ENCODE results near the gene WNT16.
A peak's percentile ranks its signal among the peaks of the same experiment; 100 is the strongest.

WNT16 gene

DNA sequence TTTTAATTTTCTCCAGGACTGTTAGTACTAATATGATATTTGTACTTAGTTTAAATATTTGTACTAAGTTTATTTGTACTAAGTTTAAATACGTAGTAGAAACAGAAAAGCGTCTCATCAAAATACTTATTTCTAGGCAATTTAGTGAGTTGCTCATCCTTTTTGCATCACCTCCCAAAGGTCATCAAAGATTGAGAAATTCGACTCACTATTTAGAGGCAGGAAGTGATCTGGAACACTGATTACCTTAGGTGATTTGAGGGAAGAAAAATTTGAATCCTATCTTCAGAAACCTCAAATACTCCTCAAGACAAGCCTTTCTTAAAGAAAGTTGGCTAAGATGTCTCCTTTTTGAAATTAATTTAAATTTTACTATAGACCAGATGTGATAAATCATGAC, 14.5 kb downstream of the WNT16 start:
- H3K27ac ChIP-seq (ENCODE audit: low read depth, low read length): no peak overlapping the region
- no peak overlapping the region for H3K9ac ChIP-seq (ENCODE audit: low read depth in 1 of 2, low read length in 2 of 2)
- H3K4me3 ChIP-seq (ENCODE audit: low read depth in 1 of 2, low read length in 2 of 2): no peak overlapping the region
- no peaks in the 10 kb centered on the region for H3K9me3 ChIP-seq (ENCODE audit: control insufficient read depth in 1 of 2, low read length in 2 of 2)
- H3K27me3 ChIP-seq (ENCODE audit: control insufficient read depth in 1 of 2, insufficient read depth in 2 of 2, low read length in 2 of 2): no peaks in the 10 kb centered on the region
- H3K36me3 ChIP-seq (ENCODE audit: control insufficient read depth in 1 of 2, insufficient read depth in 2 of 2, low read length in 2 of 2): peaks cover 0 to 15% of the 10 kb centered on the region in 2 donors
- peaks cover 8 to 18% of the 10 kb centered on the region in 2 donors for H3K4me1 ChIP-seq (ENCODE audit: control insufficient read depth in 1 of 2, insufficient read depth in 2 of 2, low read length in 2 of 2)

DNA sequence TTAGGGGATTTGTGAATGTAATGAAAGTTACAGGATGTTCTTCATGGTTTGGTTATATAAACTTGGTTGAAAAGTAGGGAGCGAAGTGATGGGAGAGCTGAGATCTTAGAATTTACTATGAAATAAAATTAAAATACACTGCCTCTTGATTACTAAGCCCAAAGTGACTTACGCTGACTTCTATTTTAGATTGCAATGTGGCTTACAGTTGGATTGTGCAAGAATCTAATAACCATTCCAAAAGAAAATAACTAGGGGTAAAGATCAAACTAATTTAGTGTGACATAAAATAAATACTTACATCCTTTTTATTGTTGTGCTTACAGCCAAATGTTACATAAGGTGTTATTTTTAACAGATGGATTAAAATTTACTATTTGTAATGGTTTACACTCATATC, 15.3 kb downstream of the WNT16 start:
- Histone ChIP-seq H3K9me3 (ENCODE audit: control insufficient read depth in 1 of 2, low read length in 2 of 2) (no peaks in the 10 kb centered on the region), H3K9ac (ENCODE audit: low read depth in 1 of 2, low read length in 2 of 2) (no peak overlapping the region), H3K27me3 (ENCODE audit: control insufficient read depth in 1 of 2, insufficient read depth in 2 of 2, low read length in 2 of 2) (no peaks in the 10 kb centered on the region), H3K27ac (ENCODE audit: low read depth, low read length) (no peak overlapping the region), H3K4me3 (ENCODE audit: low read depth in 1 of 2, low read length in 2 of 2) (no peak overlapping the region), H3K36me3 (ENCODE audit: control insufficient read depth in 1 of 2, insufficient read depth in 2 of 2, low read length in 2 of 2) (peaks cover 0 to 15% of the 10 kb centered on the region in 2 donors), H3K4me1 (ENCODE audit: control insufficient read depth in 1 of 2, insufficient read depth in 2 of 2, low read length in 2 of 2) (peaks cover 8 to 18% of the 10 kb centered on the region in 2 donors)

DNA sequence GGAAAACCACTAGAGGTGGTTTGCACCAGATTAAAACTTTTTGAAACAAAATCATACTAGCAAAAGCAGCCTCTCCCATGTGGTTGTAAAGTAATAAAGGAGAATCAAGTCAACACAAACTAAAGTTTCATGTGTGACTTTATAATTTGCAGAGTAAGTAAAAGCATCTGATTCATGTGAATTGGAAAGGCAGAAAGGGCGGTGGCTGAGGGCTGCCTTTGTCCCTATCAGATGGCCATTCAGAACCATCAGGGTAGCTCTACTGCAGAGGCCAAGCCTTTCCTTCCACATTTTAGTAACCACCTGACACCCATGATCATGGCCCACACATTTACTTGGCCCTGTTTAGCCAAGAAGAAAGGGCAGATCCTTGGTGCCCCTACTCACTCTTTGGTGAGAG, 15.7 kb downstream of the WNT16 start:
- H3K36me3 ChIP-seq (ENCODE audit: control insufficient read depth in 1 of 2, insufficient read depth in 2 of 2, low read length in 2 of 2): peaks cover 0 to 15% of the 10 kb centered on the region in 2 donors
- H3K27ac ChIP-seq (ENCODE audit: low read depth, low read length): no peak overlapping the region
- no peak overlapping the region for H3K9ac ChIP-seq (ENCODE audit: low read depth in 1 of 2, low read length in 2 of 2)
- H3K27me3 ChIP-seq (ENCODE audit: control insufficient read depth in 1 of 2, insufficient read depth in 2 of 2, low read length in 2 of 2): no peaks in the 10 kb centered on the region
- no peak overlapping the region for H3K4me3 ChIP-seq (ENCODE audit: low read depth in 1 of 2, low read length in 2 of 2)
- H3K4me1 ChIP-seq (ENCODE audit: control insufficient read depth in 1 of 2, insufficient read depth in 2 of 2, low read length in 2 of 2): peaks cover 8 to 18% of the 10 kb centered on the region in 2 donors
- no peaks in the 10 kb centered on the region for H3K9me3 ChIP-seq (ENCODE audit: control insufficient read depth in 1 of 2, low read length in 2 of 2)

DNA sequence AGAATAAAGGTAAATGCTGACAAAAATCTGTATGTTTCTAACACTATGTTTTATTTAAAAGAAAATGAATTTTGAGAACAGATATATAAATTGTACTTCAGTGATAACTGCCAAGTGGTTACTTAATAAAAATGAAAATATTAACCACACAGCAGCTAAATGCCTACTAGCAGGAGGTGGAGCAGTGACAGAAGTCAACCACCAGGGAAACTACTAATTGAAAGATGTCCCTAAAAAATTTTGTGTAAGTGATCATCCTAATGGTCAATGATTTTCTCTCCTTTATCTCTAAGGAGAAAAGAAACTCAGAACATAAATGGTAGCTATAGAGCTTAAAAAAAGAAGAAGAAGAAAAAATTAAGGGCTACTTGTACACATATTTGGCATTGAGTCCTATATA, 22.9 kb downstream of the WNT16 start:
- Histone ChIP-seq H3K27ac (ENCODE audit: low read depth, low read length) (no peak overlapping the region), H3K36me3 (ENCODE audit: control insufficient read depth in 1 of 2, insufficient read depth in 2 of 2, low read length in 2 of 2) (peaks cover 30 to 47% of the 10 kb centered on the region in 2 donors), H3K4me3 (ENCODE audit: low read depth in 1 of 2, low read length in 2 of 2) (no peak overlapping the region)

DNA sequence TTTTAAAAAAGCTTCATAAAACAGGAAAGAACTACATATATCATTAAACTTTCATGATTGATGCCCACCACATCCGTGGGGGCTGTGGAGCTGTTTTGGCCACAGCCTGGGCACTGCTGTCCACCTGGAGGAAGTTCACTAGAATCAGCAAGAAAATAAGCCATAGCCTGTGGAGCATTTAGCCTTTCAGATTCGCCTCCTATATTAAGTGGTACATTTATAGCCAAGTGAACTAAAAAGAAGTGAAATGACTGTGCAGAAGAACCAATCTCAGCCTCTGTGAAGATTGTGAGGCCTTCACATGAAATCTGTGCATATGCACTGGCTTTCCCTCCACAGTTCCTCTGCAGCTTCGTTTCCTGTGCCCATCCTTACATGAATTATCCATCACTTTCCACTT, 23.5 kb downstream of the WNT16 start:
- no peaks in the 10 kb centered on the region for H3K9me3 ChIP-seq (ENCODE audit: control insufficient read depth in 1 of 2, low read length in 2 of 2)
- H3K9ac ChIP-seq (ENCODE audit: low read depth in 1 of 2, low read length in 2 of 2): no peak overlapping the region
- H3K4me1 ChIP-seq (ENCODE audit: control insufficient read depth in 1 of 2, insufficient read depth in 2 of 2, low read length in 2 of 2): no peaks in the 10 kb centered on the region
- H3K4me3 ChIP-seq (ENCODE audit: low read depth in 1 of 2, low read length in 2 of 2): no peak overlapping the region
- H3K27ac ChIP-seq (ENCODE audit: low read depth, low read length): no peak overlapping the region
- no peaks in the 10 kb centered on the region for H3K27me3 ChIP-seq (ENCODE audit: control insufficient read depth in 1 of 2, insufficient read depth in 2 of 2, low read length in 2 of 2)
- peaks cover 37 to 47% of the 10 kb centered on the region in 2 donors for H3K36me3 ChIP-seq (ENCODE audit: control insufficient read depth in 1 of 2, insufficient read depth in 2 of 2, low read length in 2 of 2)

More for the DNA sequence above, 22.9 kb downstream of the WNT16 start:
- no peaks in the 10 kb centered on the region for H3K4me1 ChIP-seq (ENCODE audit: control insufficient read depth in 1 of 2, insufficient read depth in 2 of 2, low read length in 2 of 2)
- H3K9me3 ChIP-seq (ENCODE audit: control insufficient read depth in 1 of 2, low read length in 2 of 2): no peaks in the 10 kb centered on the region
- H3K9ac ChIP-seq (ENCODE audit: low read depth in 1 of 2, low read length in 2 of 2): no peak overlapping the region
- H3K27me3 ChIP-seq (ENCODE audit: control insufficient read depth in 1 of 2, insufficient read depth in 2 of 2, low read length in 2 of 2): no peaks in the 10 kb centered on the region

DNA sequence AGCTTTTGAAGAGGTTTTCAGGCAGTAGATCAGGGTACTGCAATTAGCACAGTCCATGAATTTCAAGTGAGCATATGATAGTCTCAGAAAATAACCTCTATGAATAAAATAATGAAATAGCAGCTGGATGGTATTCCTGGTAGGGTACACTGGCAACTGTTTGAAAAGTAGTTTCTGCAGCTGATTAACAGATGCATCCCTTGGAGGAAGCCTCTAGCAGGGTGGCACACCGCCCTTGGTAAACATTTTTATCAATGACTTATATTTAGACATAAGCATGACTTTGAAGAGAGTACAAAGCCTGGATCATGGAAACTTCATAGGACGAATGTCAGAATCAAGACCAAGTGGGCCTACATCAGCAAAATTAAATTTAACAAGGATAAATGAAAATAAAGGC, 26.8 kb downstream of the WNT16 start:
- no peaks in the 10 kb centered on the region for H3K4me1 ChIP-seq (ENCODE audit: control insufficient read depth in 1 of 2, insufficient read depth in 2 of 2, low read length in 2 of 2)
- no peaks in the 10 kb centered on the region for H3K9me3 ChIP-seq (ENCODE audit: control insufficient read depth in 1 of 2, low read length in 2 of 2)
- H3K27ac ChIP-seq (ENCODE audit: low read depth, low read length): no peak overlapping the region
- H3K4me3 ChIP-seq (ENCODE audit: low read depth in 1 of 2, low read length in 2 of 2): no peak overlapping the region
- H3K27me3 ChIP-seq (ENCODE audit: control insufficient read depth in 1 of 2, insufficient read depth in 2 of 2, low read length in 2 of 2): no peaks in the 10 kb centered on the region
- peaks cover 42 to 63% of the 10 kb centered on the region in 2 donors for H3K36me3 ChIP-seq (ENCODE audit: control insufficient read depth in 1 of 2, insufficient read depth in 2 of 2, low read length in 2 of 2)
- H3K9ac ChIP-seq (ENCODE audit: low read depth in 1 of 2, low read length in 2 of 2): no peak overlapping the region

DNA sequence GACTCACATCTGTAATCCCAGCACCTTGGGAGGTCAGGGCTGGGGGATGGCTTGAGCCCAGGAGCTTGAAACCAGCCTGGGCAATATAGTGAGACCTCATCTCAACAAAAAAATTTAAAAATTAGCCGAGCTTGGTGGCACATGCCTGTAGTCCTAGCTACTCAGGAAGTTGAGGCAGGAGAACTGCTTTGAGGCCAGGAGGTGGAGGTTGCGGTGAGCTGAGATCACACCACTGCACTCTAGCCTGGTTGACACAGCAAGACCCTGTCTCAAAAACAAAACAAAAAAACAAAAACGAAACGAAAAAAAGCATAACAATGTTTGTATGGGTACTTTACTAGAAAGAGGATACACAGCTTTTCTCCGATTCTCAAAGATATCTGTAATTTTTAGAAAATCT, 31.8 kb downstream of the WNT16 start:
- no peak overlapping the region for H3K9ac ChIP-seq (ENCODE audit: low read depth in 1 of 2, low read length in 2 of 2)
- H3K4me1 ChIP-seq (ENCODE audit: control insufficient read depth in 1 of 2, insufficient read depth in 2 of 2, low read length in 2 of 2): no peaks in the 10 kb centered on the region
- no peak overlapping the region for H3K4me3 ChIP-seq (ENCODE audit: low read depth in 1 of 2, low read length in 2 of 2)
- no peaks in the 10 kb centered on the region for H3K27me3 ChIP-seq (ENCODE audit: control insufficient read depth in 1 of 2, insufficient read depth in 2 of 2, low read length in 2 of 2)
- peaks cover 31 to 74% of the 10 kb centered on the region in 2 donors for H3K36me3 ChIP-seq (ENCODE audit: control insufficient read depth in 1 of 2, insufficient read depth in 2 of 2, low read length in 2 of 2)
- no peaks in the 10 kb centered on the region for H3K9me3 ChIP-seq (ENCODE audit: control insufficient read depth in 1 of 2, low read length in 2 of 2)
- H3K27ac ChIP-seq (ENCODE audit: low read depth, low read length): no peak overlapping the region

DNA sequence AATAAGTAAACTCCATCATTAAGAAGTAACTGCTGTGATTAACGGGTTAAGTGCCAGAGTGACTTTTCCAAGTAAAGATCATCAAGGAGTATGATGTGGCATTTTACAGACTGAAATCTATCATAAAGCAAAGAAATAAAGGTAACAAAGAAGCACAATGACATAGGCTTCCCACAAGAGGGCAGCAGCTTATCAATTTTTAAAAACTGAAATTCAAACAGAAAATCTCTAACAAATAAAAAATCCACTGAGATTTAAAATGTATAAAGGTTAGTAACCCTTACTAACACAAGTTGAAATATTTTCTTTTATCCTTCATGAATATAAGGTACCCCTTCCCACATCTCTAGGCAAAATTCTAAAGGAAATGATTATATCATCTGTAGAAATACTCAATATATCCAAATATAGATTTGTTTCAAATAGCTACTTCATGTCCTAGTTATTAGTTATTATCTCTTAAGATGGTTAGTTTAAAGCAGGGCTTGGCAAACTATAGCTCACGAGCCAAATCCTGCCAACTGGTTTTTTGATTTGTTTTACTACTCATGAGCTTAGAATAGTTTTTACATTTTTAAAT, 38.1 kb downstream of the WNT16 start:
- Histone ChIP-seq H3K9ac (ENCODE audit: low read depth in 1 of 2, low read length in 2 of 2) (no peak overlapping the region), H3K4me3 (ENCODE audit: low read depth in 1 of 2, low read length in 2 of 2) (no peak overlapping the region), H3K9me3 (ENCODE audit: control insufficient read depth in 1 of 2, low read length in 2 of 2) (no peaks in the 10 kb centered on the region), H3K27me3 (ENCODE audit: control insufficient read depth in 1 of 2, insufficient read depth in 2 of 2, low read length in 2 of 2) (no peaks in the 10 kb centered on the region), H3K4me1 (ENCODE audit: control insufficient read depth in 1 of 2, insufficient read depth in 2 of 2, low read length in 2 of 2) (peaks cover 8 to 16% of the 10 kb centered on the region in 2 donors), H3K27ac (ENCODE audit: low read depth, low read length) (no peak overlapping the region), H3K36me3 (ENCODE audit: control insufficient read depth in 1 of 2, insufficient read depth in 2 of 2, low read length in 2 of 2) (peaks cover 10 to 33% of the 10 kb centered on the region in 2 donors)

DNA sequence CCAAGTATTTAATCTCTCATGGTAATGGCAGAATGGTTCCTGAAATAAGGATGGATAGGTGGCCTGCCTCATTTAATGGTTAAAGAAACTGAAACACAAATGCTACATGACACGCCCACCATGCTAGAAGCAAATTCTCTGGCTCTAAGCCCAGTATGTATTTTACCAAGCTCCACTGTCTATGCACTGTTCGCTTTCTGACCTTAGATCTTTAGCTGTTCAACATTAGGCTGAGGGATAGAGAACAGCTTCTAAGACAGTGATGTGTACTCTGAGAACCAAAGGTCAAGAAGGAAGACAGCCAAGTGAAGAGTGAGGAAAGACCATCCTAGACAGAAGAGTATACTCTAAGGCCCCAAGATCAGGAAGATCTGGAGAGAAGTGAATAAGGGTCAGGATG, 40.7 kb downstream of the WNT16 start:
- Histone ChIP-seq H3K9ac (ENCODE audit: low read depth in 1 of 2, low read length in 2 of 2) (peak overlapping the region in 1 of 2 donors; percentile 2), H3K27me3 (ENCODE audit: control insufficient read depth in 1 of 2, insufficient read depth in 2 of 2, low read length in 2 of 2) (no peaks in the 10 kb centered on the region), H3K27ac (ENCODE audit: low read depth, low read length) (no peak overlapping the region), H3K4me3 (ENCODE audit: low read depth in 1 of 2, low read length in 2 of 2) (no peak overlapping the region), H3K9me3 (ENCODE audit: control insufficient read depth in 1 of 2, low read length in 2 of 2) (no peaks in the 10 kb centered on the region), H3K36me3 (ENCODE audit: control insufficient read depth in 1 of 2, insufficient read depth in 2 of 2, low read length in 2 of 2) (peaks cover 5 to 15% of the 10 kb centered on the region in 2 donors), H3K4me1 (ENCODE audit: control insufficient read depth in 1 of 2, insufficient read depth in 2 of 2, low read length in 2 of 2) (peaks cover 8 to 26% of the 10 kb centered on the region in 2 donors)

DNA sequence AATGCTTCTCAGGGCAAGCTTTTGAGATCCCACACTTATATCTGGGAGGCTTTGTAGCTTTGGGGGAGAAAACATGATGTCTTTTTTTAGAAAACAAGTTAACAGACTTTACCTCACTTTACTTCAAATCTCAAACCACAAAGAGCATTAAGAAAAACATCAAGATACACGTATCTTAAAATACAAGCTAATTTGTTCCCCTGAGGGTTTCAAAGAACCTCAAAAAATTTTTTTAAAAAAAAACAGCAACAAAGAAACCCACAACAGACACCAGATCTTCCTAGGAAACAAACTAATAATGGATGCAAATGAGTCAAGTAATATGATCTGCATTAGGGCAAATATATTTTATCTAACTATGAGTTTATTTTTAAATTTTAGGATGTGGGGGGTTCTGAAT, 42.6 kb downstream of the WNT16 start:
- no peaks in the 10 kb centered on the region for H3K27me3 ChIP-seq (ENCODE audit: control insufficient read depth in 1 of 2, insufficient read depth in 2 of 2, low read length in 2 of 2)
- H3K27ac ChIP-seq (ENCODE audit: low read depth, low read length): no peak overlapping the region
- H3K9me3 ChIP-seq (ENCODE audit: control insufficient read depth in 1 of 2, low read length in 2 of 2): no peaks in the 10 kb centered on the region
- H3K9ac ChIP-seq (ENCODE audit: low read depth in 1 of 2, low read length in 2 of 2): no peak overlapping the region
- no peak overlapping the region for H3K4me3 ChIP-seq (ENCODE audit: low read depth in 1 of 2, low read length in 2 of 2)
- H3K36me3 ChIP-seq (ENCODE audit: control insufficient read depth in 1 of 2, insufficient read depth in 2 of 2, low read length in 2 of 2): peaks cover 9 to 21% of the 10 kb centered on the region in 2 donors
- peaks cover 8 to 26% of the 10 kb centered on the region in 2 donors for H3K4me1 ChIP-seq (ENCODE audit: control insufficient read depth in 1 of 2, insufficient read depth in 2 of 2, low read length in 2 of 2)

Measured in duodenal mucosa (tissue), 2 donors.